NT2/D1 (cell line): ENCODE measurements around the gene LAPTM5.

Source experiments
- DNase-seq: peaks from one replicate; pipeline ENCODE4 v3.0.0-alpha.2; 2011; ENCODE audit warnings: low read depth, low spot score
- H3K27me3 ChIP-seq: 2 replicates; pipeline ENCODE4 v1.6.0; 2011; ENCODE audit warnings: mild to moderate bottlenecking; ENCODE audit not compliant: insufficient read length, insufficient read depth
- H3K36me3 ChIP-seq: 2 replicates; pipeline ENCODE4 v1.6.1; 2011; ENCODE audit warnings: mild to moderate bottlenecking, low read length, mixed read lengths; ENCODE audit not compliant: insufficient read depth, insufficient read length
- H3K4me1 ChIP-seq: 2 replicates; pipeline ENCODE4 v1.5.1; 2011; ENCODE audit not compliant: insufficient read depth, insufficient read length
- H3K4me3 ChIP-seq: 2 replicates; pipeline ENCODE4 v1.5.1; 2011; ENCODE audit warnings: low read depth; ENCODE audit not compliant: insufficient read length
- H3K9ac ChIP-seq: 2 replicates; pipeline ENCODE4 v1.6.0; 2011; ENCODE audit warnings: low read depth; ENCODE audit not compliant: insufficient read length
- H3K9me3 ChIP-seq: 2 replicates; pipeline ENCODE4 v1.5.1; 2011; ENCODE audit warnings: mild to moderate bottlenecking, low read length; ENCODE audit not compliant: insufficient read depth
- SUZ12 ChIP-seq: IDR thresholded peaks from 2 replicates; pipeline ENCODE4 v1.6.1; 2011; ENCODE audit not compliant: insufficient read length, insufficient read depth; ENCODE audit errors: extremely low read depth
- YY1 ChIP-seq: IDR thresholded peaks from 2 replicates; pipeline ENCODE4 v1.6.1; 2011; ENCODE audit not compliant: insufficient read length, insufficient read depth
- ZNF274 ChIP-seq: IDR thresholded peaks from 2 replicates; pipeline ENCODE4 v1.6.1; 2011; ENCODE audit warnings: mild to moderate bottlenecking, low read depth, low read length

LAPTM5 gene

DNA sequence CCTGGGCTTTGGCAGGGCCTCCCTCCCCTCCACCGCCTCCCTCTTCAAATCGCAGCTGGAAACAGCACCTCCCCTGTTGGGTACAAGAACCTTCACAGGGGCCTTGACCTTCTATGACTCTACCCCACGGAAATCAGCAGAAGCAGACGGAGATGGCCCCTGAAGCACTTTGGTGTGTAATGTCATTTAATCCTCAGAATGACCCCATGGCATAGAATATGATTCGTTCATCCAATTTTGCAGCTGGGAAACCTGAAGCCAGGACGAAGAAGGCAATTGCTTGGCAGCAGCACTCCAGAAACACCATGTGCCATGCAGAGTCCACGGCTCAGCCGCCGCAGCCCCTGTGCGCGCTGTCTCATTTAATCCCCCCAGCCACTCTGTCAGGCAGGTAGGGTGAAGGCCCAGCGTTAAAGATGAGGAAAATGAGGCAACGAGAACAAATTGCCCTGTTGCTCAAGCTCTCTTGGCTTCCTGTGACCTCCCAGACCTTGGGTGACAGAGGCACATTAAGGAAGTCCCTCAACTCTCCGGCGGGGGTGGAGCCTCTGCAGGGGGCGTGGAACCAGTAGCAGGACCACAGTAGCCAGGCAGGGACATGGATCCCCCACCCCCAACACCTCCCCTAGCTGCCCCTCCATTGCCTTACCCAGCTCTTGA, 25.8 kb upstream of the LAPTM5 start:
- Histone ChIP-seq H3K9ac (peak overlapping the region; percentile 37), H3K9me3 (no peaks in the 10 kb centered on the region), H3K27me3 (no peaks in the 10 kb centered on the region), H3K4me3 (no peak overlapping the region), H3K36me3 (no peaks in the 10 kb centered on the region), H3K4me1 (peaks cover 37% of the 10 kb centered on the region)
- DNase-seq: no peak
- TF ChIP-seq SUZ12 (no peak), YY1 (no peak), ZNF274 (no peak)

DNA sequence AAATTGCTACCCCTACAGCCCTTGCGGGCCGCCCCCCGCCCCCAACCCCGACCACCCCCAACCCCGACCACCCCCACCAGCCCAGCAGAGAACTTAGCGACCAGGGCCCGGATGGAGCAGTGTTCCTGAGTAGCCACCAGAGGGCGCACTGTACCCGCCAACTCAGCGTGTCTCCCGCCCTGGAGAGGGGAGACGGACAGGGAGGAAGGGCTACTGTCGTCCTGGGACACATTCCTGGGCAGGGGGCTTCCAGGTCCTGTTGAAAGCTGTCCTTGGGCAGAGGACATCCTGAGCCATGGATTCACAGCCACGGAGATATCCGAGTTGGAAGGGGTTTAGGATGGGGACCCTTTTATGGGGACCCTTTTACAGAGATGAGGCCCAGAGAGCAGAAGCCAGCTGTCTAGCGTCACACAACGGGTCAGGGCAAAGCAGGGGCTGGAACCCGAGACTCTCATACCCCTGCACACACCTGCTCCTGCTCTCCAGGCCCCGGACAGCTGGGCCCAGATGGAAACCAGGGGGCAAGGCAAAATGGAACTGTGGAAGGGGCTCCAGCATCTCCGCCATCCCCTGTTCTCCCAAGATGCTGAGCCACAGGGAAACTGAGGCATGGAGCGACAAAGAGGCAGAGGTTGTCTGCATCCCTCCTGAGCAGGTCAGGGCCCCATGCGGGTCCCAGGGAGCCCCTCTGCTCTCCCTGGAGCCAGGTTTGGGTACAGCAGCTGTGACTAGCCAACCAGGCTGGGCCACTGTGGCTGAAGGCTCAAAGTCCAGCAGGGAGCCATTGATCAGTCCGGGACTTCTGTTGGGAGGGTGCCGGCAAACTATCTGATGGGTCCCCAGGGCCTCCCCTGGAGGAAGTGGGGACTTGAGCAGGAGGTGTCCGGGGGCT, 25.0 kb upstream of the LAPTM5 start:
- Histone ChIP-seq H3K27me3 (no peaks in the 10 kb centered on the region), H3K9ac (peak overlapping the region; percentile 81), H3K36me3 (no peaks in the 10 kb centered on the region), H3K4me3 (no peak overlapping the region), H3K9me3 (no peaks in the 10 kb centered on the region), H3K4me1 (peaks cover 34% of the 10 kb centered on the region)
- peak; percentile 77 for DNase-seq
- no peak for TF ChIP-seq SUZ12
- no peak for TF ChIP-seq YY1

DNA sequence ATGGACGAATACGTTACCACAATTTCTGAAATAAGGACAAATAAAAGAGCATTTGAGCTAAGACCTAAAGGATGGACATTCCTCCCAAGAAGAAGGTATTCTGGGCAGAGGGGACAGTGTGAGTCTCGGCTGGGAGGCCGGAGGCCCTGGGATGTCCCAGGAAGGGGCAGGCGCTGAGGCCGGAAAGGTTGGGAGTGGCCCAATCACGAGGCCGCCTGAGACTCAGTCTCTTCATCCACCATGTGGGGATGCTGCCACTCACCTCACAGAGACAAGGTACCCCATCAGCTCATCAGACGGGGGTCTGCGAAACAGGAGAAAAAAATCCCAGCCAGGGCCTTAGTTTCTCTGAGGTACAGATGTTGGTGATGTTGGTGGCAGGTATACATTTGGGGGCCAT, 24.3 kb upstream of the LAPTM5 start:
- TF ChIP-seq YY1 (no peak), SUZ12 (no peak), ZNF274 (no peak)
- Histone ChIP-seq H3K9ac (peak overlapping the region; percentile 43), H3K36me3 (no peaks in the 10 kb centered on the region), H3K4me3 (no peak overlapping the region), H3K27me3 (no peaks in the 10 kb centered on the region), H3K4me1 (peaks cover 30% of the 10 kb centered on the region), H3K9me3 (no peaks in the 10 kb centered on the region)
- no peak for DNase-seq

DNA sequence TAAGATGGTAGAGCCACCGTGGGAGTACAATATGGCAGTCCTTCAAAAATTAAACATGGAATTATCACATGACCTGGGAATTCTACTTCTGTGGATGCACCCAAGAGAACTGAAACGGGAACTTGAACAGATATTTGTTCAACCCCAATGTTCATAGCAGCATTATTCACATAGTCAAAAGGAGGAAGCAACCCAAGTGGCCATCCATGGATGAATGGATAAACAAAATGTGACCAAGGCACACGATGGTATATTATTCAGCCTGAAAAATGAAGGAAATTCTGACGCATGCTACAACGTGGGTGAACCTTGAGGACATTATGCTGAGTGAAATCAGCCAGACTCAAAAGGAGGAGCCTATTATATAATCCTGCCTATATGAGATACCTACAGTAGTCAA, 22.8 kb upstream of the LAPTM5 start:
- Histone ChIP-seq H3K4me3 (no peak overlapping the region), H3K36me3 (no peaks in the 10 kb centered on the region), H3K4me1 (peaks cover 27% of the 10 kb centered on the region), H3K27me3 (no peaks in the 10 kb centered on the region), H3K9me3 (no peaks in the 10 kb centered on the region), H3K9ac (no peak overlapping the region)
- DNase-seq: no peak
- TF ChIP-seq ZNF274: no peak
- TF ChIP-seq YY1: no peak
- TF ChIP-seq SUZ12: no peak

DNA sequence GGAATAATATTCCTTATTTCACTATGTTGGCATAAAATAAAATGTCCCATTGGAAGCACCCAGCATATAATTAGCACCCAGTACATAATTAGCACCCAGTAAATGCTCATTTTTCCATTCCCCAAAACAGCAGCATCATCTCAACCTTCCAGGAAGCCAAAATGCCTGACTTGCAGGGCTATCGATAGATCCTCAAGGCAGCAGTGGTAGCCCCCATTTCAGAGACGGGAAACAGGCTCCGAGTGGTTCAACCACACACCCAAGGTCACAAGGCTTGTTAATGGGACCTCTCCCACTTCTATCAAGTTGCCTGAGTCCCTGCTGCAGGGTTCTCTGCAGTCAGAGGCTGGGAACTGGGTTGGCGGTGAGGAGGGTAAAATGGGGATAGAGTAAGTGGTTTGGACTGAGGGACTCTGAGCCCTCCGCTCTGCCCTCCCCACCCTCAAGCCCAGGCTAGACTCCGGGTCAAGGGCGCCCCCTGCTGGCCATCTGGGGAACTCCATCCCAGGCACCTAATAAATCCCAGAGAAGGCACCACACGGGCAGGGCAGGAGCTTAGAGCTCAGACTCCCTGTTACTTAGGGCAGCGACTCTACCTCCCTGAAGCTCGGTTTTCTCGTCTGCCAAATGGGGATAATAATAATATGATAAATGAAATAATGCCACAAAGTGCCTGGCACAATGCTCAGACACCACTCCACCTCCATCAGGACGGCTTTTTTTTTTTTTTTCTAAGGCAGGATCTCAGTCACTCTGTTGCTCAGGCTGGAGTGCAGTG, 21.9 kb upstream of the LAPTM5 start:
- Histone ChIP-seq H3K27me3 (no peaks in the 10 kb centered on the region), H3K36me3 (no peaks in the 10 kb centered on the region), H3K4me3 (no peak overlapping the region), H3K4me1 (peaks cover 25% of the 10 kb centered on the region), H3K9ac (no peak overlapping the region), H3K9me3 (no peaks in the 10 kb centered on the region)
- no peak for TF ChIP-seq YY1
- no peak for TF ChIP-seq SUZ12
- TF ChIP-seq ZNF274: no peak
- peak; percentile 90 for DNase-seq

DNA sequence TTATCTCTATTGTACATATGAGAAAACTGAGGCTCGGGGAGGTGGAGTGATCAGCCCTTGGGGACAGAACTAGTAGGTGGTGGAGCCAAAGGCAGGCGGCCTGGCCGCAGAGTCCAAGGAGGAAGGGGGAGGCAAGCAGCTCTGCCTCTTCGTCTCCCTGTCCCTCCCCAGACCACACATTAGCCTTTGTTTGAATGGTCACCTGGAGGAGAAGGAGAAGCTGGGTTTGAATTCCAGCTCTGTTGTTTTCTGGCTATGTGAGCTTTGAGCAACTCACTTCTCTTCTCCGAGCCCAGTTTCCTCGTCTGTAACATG, 21.4 kb upstream of the LAPTM5 start:
- H3K9ac ChIP-seq: no peak overlapping the region
- peaks cover 23% of the 10 kb centered on the region for H3K4me1 ChIP-seq
- H3K4me3 ChIP-seq: no peak overlapping the region

DNA sequence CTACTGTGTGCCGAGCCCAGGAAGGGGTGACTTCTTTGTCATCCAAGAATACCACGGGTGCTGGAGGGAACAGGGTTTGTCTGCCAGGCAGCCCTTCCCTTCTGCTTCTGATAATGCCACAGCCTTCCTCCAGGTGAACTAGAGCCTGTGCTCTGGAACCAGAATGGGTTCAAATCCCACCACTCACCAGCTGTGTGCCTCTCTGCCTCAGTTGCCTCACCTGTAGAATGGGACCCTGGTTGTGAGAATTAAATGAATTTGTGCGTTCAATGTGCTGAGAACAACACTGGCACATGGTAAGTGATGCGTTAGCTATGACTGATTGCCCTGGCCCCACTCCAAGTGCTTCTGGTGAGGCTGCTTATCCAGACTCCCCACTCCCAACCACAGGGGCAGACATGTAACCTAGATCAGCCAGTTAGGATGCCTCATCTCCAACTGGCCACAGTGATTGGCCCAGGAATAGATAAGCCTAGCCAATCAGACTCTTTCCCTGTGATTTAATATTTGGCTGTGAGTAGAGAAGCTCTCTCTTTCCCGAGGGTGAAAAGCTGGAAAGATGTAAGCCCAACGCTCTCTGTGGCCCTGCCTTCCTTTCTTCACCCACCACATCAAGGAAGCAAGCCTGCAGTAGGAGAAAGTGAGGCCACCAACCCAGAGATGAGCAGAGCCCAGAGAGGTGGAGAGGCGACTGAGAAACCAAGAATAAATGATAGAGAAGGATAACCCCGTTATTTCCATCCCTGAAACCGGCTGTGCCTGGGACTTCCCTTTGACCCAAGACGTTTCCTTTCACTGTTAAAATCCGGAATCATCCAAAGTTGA, 20.8 kb upstream of the LAPTM5 start:
- no peaks in the 10 kb centered on the region for H3K36me3 ChIP-seq
- H3K9ac ChIP-seq: no peak overlapping the region
- DNase-seq: no peak
- H3K9me3 ChIP-seq: no peaks in the 10 kb centered on the region
- H3K4me1 ChIP-seq: peaks cover 20% of the 10 kb centered on the region
- H3K27me3 ChIP-seq: no peaks in the 10 kb centered on the region
- no peak overlapping the region for H3K4me3 ChIP-seq
- TF ChIP-seq YY1 (no peak), SUZ12 (no peak), ZNF274 (no peak)

More for the DNA sequence above, 21.4 kb upstream of the LAPTM5 start:
- Histone ChIP-seq H3K27me3 (no peaks in the 10 kb centered on the region), H3K9me3 (no peaks in the 10 kb centered on the region), H3K36me3 (no peaks in the 10 kb centered on the region)
- TF ChIP-seq YY1 (no peak), ZNF274 (no peak), SUZ12 (no peak)
- no peak for DNase-seq
